ENCODE data around the gene SBK1. TPM values are rescaled to one million over a fixed set of nuclear protein-coding genes. Genes with fewer than 3 reads are reported as not detected.

The SBK1 gene
- total RNA-seq, 1 donor from 2014 or later, result 4.6 TPM

Small RNA genes within 50 kb of the gene (small RNA-seq; reads per million reads assigned to genes)
- not detected for gene AC138904.2

Other genes with a start within 250 kb of the SBK1 start
- not detected in 2 replicates for gene GSG1L, start 228.8 kb upstream of the SBK1 start, total RNA-seq (ENCODE audit: low replicate concordance)
- gene XPO6, start 80.6 kb upstream of the SBK1 start, total RNA-seq (ENCODE audit: low replicate concordance), result 71.6 and 75.5 TPM in 2 replicates
- gene NPIPB6, start 71.0 kb downstream of the SBK1 start, total RNA-seq (ENCODE audit: low replicate concordance), result 1.3 and 6.2 TPM in 2 replicates
- 58.1 and 104 TPM in 2 replicates for gene EIF3CL, start 111.3 kb downstream of the SBK1 start, total RNA-seq (ENCODE audit: low replicate concordance)
- gene NPIPB7, start 179.8 kb downstream of the SBK1 start, total RNA-seq (ENCODE audit: low replicate concordance), result not detected in 2 replicates
- 4.4 and 21.2 TPM in 2 replicates for gene CLN3, start 199.5 kb downstream of the SBK1 start, total RNA-seq (ENCODE audit: low replicate concordance)
- gene APOBR, start 202.1 kb downstream of the SBK1 start, total RNA-seq (ENCODE audit: low replicate concordance), result 0.15 TPM in 1 of 2 replicates, not detected in the other
- not detected in 2 replicates for gene IL27, start 214.3 kb downstream of the SBK1 start, total RNA-seq (ENCODE audit: low replicate concordance)
- 0.03 TPM in 1 of 2 replicates, not detected in the other for gene NUPR1, start 246.4 kb downstream of the SBK1 start, total RNA-seq (ENCODE audit: low replicate concordance)

Measured in neural progenitor cell (in vitro differentiated cells).